Measurements from ENCODE around the gene LRPAP1. TPM values are rescaled to one million over a fixed set of nuclear protein-coding genes. Genes with fewer than 3 reads are reported as not detected.

LRPAP1 gene
- total and polyA plus RNA-seq, 2 donors (not counting 1 experiment from before 2014, with no cell fraction given) = 64.6 to 86.8 TPM

DNA sequence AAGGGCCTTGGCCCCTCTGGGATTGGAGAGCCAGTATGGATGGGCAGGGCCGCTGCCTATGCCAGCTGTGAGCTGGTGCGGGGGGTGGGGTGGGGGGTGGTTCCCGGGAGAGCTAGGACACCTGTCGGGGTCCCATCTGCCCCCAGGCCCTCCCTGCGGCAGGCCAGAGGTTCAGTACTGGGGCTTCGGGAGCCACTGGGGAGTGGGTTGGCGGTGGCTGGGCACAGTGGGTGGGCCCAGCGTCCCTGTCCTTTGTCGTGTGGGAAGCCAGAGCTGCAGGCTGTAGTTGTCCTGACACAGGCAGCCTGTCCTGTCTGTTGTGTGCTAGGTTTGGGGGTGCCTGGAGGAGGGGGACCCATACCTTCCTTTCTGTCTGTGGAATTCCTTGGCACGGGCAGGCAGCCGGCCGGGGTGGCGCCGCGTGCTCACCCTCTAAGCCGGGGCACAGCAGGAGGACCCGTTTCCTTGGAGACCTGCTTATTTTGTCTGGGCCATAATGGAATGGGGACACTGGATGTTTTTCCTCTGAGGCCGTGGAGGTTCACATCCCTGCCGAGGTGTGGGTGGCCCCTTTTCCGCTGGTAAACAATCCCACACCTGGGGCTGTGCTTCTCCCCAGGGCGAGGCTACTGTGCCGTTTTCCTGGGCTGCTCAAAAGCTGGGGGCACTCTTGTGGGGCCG lies 54.3 kb downstream of the LRPAP1 start:
- ChIA-PET CTCF (no interaction called here), POLR2A (no interaction called here)
- Histone ChIP-seq H3K4me3 (ENCODE audit: control extremely low read depth in 1 of 5, extremely low read depth in 1 of 5, insufficient read depth in 1 of 5, low read depth in 2 of 5, low read length in 4 of 5) (no peak overlapping the region), H2AFZ (ENCODE audit: insufficient read depth, low read depth, low read length, poor library complexity, severe bottlenecking) (no peak overlapping the region), H3K9me3 (ENCODE audit: control extremely low read depth in 1 of 3, control insufficient read depth in 2 of 3, insufficient read depth in 1 of 3, low read length in 2 of 3) (no peaks in the 10 kb centered on the region), H3K4me2 (replicated peaks; ENCODE audit: low read depth, low read length, poor library complexity, severe bottlenecking) (no peak overlapping the region), H3K27me3 (replicated peaks in 1 of 4; ENCODE audit: control extremely low read depth in 1 of 4, control insufficient read depth in 3 of 4, insufficient read depth in 4 of 4, low read length in 3 of 4) (peaks cover 0 to 16% (median 1%) of the 10 kb centered on the region in 4 experiments), H3K36me3 (replicated peaks in 1 of 2; ENCODE audit: control extremely low read depth in 1 of 2, control insufficient read depth in 1 of 2, extremely low read depth in 1 of 2, insufficient read depth in 2 of 2, low read length in 1 of 2) (no peaks in the 10 kb centered on the region), H4K20me1 (ENCODE audit: control insufficient read depth, insufficient read depth, low read length, poor library complexity, severe bottlenecking) (no peaks in the 10 kb centered on the region), H3K27ac (ENCODE audit: low read length in 2 of 2) (no peak overlapping the region), H3K9ac (ENCODE audit: low read length) (no peak overlapping the region), H3K4me1 (ENCODE audit: control insufficient read depth in 2 of 2, insufficient read depth in 2 of 2, low read length in 2 of 2) (peaks cover 14 to 29% of the 10 kb centered on the region in 2 donors), H3K79me2 (ENCODE audit: control insufficient read depth, insufficient read depth, low read length) (no peaks in the 10 kb centered on the region)
- Mint-ChIP-seq H3K4me3 (no peak overlapping the region), H3K4me1 (peaks cover 25% of the 10 kb centered on the region), H3K9me3 (ENCODE audit: insufficient read depth) (no peaks in the 10 kb centered on the region), H3K27me3 (no peaks in the 10 kb centered on the region), H3K27ac (no peak overlapping the region)
- TF ChIP-seq, protein P1, sequence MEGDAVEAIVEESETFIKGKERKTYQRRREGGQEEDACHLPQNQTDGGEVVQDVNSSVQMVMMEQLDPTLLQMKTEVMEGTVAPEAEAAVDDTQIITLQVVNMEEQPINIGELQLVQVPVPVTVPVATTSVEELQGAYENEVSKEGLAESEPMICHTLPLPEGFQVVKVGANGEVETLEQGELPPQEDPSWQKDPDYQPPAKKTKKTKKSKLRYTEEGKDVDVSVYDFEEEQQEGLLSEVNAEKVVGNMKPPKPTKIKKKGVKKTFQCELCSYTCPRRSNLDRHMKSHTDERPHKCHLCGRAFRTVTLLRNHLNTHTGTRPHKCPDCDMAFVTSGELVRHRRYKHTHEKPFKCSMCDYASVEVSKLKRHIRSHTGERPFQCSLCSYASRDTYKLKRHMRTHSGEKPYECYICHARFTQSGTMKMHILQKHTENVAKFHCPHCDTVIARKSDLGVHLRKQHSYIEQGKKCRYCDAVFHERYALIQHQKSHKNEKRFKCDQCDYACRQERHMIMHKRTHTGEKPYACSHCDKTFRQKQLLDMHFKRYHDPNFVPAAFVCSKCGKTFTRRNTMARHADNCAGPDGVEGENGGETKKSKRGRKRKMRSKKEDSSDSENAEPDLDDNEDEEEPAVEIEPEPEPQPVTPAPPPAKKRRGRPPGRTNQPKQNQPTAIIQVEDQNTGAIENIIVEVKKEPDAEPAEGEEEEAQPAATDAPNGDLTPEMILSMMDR (IDR thresholded peaks at IDR 0.05) = no peak
- no peak for TF ChIP-seq EZH2 (IDR thresholded peaks at IDR 0.05; ENCODE audit: borderline replicate concordance, insufficient read depth, low read depth, low read length, poor library complexity, severe bottlenecking)
- ATAC-seq (ENCODE audit: low read depth) (no peak), DNase-seq (no peak)
- 89% methylated on average over 22 of the region's 23 CpGs for WGBS (ENCODE audit: insufficient coverage)
- intact Hi-C loops (cut with micrococcal nuclease) = no loop called here

- DNase-seq (no peak), ATAC-seq (ENCODE audit: low read depth) (no peak)
- H3K9me3 ChIP-seq (ENCODE audit: control extremely low read depth in 1 of 3, control insufficient read depth in 2 of 3, insufficient read depth in 1 of 3, low read length in 2 of 3) = no peaks in the 10 kb centered on the region
- intact Hi-C loops (cut with micrococcal nuclease) = no loop called here
- no peak overlapping the region for H3K4me3 Mint-ChIP-seq
- WGBS (ENCODE audit: insufficient coverage) = 85% methylated on average over 26 of the region's 27 CpGs
- H2AFZ ChIP-seq (ENCODE audit: insufficient read depth, low read depth, low read length, poor library complexity, severe bottlenecking) = no peak overlapping the region
- no peaks in the 10 kb centered on the region for H3K27me3 Mint-ChIP-seq
- H3K9me3 Mint-ChIP-seq (ENCODE audit: insufficient read depth) = no peaks in the 10 kb centered on the region
- no peak overlapping the region for H3K4me3 ChIP-seq (ENCODE audit: control extremely low read depth in 1 of 5, extremely low read depth in 1 of 5, insufficient read depth in 1 of 5, low read depth in 2 of 5, low read length in 4 of 5)
- CTCF ChIA-PET = no interaction called here
- H3K4me2 ChIP-seq (replicated peaks; ENCODE audit: low read depth, low read length, poor library complexity, severe bottlenecking) = no peak overlapping the region
- no peak overlapping the region for H3K27ac Mint-ChIP-seq
- H3K4me1 Mint-ChIP-seq = peaks cover 20% of the 10 kb centered on the region
- H4K20me1 ChIP-seq (ENCODE audit: control insufficient read depth, insufficient read depth, low read length, poor library complexity, severe bottlenecking) = no peaks in the 10 kb centered on the region
- H3K36me3 ChIP-seq (replicated peaks in 1 of 2; ENCODE audit: control extremely low read depth in 1 of 2, control insufficient read depth in 1 of 2, extremely low read depth in 1 of 2, insufficient read depth in 2 of 2, low read length in 1 of 2) = no peaks in the 10 kb centered on the region
- H3K27ac ChIP-seq (ENCODE audit: low read length in 2 of 2) = no peak overlapping the region
- POLR2A ChIA-PET = no interaction called here
- no peaks in the 10 kb centered on the region for H3K79me2 ChIP-seq (ENCODE audit: control insufficient read depth, insufficient read depth, low read length)
- H3K27me3 ChIP-seq (replicated peaks in 1 of 4; ENCODE audit: control extremely low read depth in 1 of 4, control insufficient read depth in 3 of 4, insufficient read depth in 4 of 4, low read length in 3 of 4) = peaks cover 0 to 12% (median 1%) of the 10 kb centered on the region in 4 experiments
- TF ChIP-seq, protein P1 (IDR thresholded peaks at IDR 0.05) = no peak
- TF ChIP-seq EZH2 (IDR thresholded peaks at IDR 0.05; ENCODE audit: borderline replicate concordance, insufficient read depth, low read depth, low read length, poor library complexity, severe bottlenecking) = no peak
- H3K9ac ChIP-seq (ENCODE audit: low read length) = no peak overlapping the region
- H3K4me1 ChIP-seq (ENCODE audit: control insufficient read depth in 2 of 2, insufficient read depth in 2 of 2, low read length in 2 of 2) = peaks cover 14 to 22% of the 10 kb centered on the region in 2 donors
Observed at GRCh38 chr4:3476936-3477749, 55.1 kb downstream of the LRPAP1 start.
